A172 (cell line): Measurements from ENCODE around the gene RPS13. TPM values are rescaled to one million over a fixed set of nuclear protein-coding genes. Genes with fewer than 3 reads are reported as not detected.
"Not testable (repeated sequence)": the region's sequence is repeated elsewhere in the genome, so short reads cannot be mapped to it uniquely, and the experiment has no call there.

Experiments used
- DNase-seq: peaks from one replicate; pipeline ENCODE4 v3.0.0-alpha.2; 2015; ENCODE audit warnings: low spot score
- total RNA-seq: library from RNA; depleted of rRNA; stranded (reverse); fragments of >200 nt; shearing (Covaris generic); gene quantifications from 2 replicates; pipeline ENCODE4 v1.2.3, GENCODE V29; 2014; rRNA removed

Gene RPS13
- total RNA-seq, 1 experiment from 2014 or later = 1,078 TPM

GRCh38 chr11:17036666-17037658 lies 40.5 kb downstream of the RPS13 start:
- DNase-seq = no peak

- not testable (repeated sequence) for DNase-seq
These were observed 43.4 kb downstream of the RPS13 start for GRCh38 chr11:17034027-17034426.

- DNase-seq = no peak
These were observed 50.9 kb downstream of the RPS13 start for GRCh38 chr11:17026487-17027082.

- DNase-seq = no peak
These were observed 52.5 kb downstream of the RPS13 start for GRCh38 chr11:17024924-17025323.

Other genes starting within 250 kb of the RPS13 start
- 1.3 and 3.8 TPM in 2 replicates for gene PLEKHA7, start 63.3 kb downstream of the RPS13 start, total RNA-seq
- gene PIK3C2A, start 130.3 kb upstream of the RPS13 start, total RNA-seq = 59.7 and 77.8 TPM in 2 replicates
- 145 and 150 TPM in 2 replicates for gene NUCB2, start 199.1 kb upstream of the RPS13 start, total RNA-seq